Measurements from ENCODE around the gene LILRB4. TPM values are rescaled to one million over a fixed set of nuclear protein-coding genes. Genes with fewer than 3 reads are reported as not detected.
"Not testable (repeated sequence)": the region's sequence is repeated elsewhere in the genome, so short reads cannot be mapped to it uniquely, and the experiment has no call there.

Gene LILRB4
- total RNA-seq, 1 donor from 2014 or later = not detected

DNA sequence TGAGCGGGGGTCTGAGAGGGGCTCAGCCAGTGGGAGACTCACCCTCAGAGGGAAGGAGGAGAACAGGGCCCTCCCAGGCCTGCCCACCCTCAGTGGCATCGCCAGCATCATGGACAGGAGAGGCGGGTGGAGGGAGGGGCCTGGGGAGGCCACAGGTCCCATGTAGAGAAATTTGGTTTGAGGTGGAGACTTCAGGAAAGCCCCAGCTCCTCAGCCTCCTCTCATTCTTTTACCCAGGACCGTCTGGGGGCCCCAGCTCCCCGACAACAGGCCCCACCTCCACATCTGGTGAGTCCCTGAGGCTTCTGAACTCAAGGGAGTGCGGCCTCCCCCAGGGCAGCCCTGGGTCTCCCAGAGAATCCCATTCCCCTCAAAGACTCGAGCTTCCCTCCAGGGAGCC, 29.4 kb upstream of the LILRB4 start:
- DNase-seq (ENCODE audit: low spot score) = no peak
- Mint-ChIP-seq H3K27me3 (ENCODE audit: low read depth) (no peaks in the 10 kb centered on the region), H3K36me3 (ENCODE audit: low read depth) (no peaks in the 10 kb centered on the region), H3K27ac (ENCODE audit: unreplicated experiment) (no peak overlapping the region), H3K4me3 (ENCODE audit: unreplicated experiment) (no peak overlapping the region), H3K4me1 (ENCODE audit: low read depth) (no peaks in the 10 kb centered on the region), H3K9me3 (ENCODE audit: low read depth) (peaks cover 30% of the 10 kb centered on the region)
- no peak for TF ChIP-seq CTCF (IDR thresholded peaks at IDR 0.05)

DNA sequence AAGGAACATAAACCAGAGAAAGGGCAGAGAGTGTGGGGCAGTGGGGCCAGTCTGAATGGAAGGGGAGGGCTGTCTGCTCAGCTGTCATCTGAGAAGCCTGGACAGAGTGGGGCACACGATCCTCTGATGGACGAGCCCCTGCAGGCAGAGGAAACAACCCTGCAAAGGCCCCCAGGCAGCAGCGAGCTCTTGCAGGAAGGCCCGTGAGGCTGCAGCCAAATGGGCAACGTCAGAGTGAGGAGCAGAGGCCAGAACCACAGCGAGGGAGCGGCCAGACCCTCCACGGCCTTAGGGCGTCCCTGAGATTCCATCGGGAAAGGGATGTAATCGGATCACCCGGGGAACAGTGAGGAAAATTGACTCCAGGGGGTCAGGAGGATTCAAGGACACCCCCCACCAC, 26.7 kb upstream of the LILRB4 start:
- not testable (repeated sequence) for H3K27me3 Mint-ChIP-seq (ENCODE audit: low read depth); DNase-seq (ENCODE audit: low spot score); H3K4me1 Mint-ChIP-seq (ENCODE audit: low read depth); H3K4me3 Mint-ChIP-seq (ENCODE audit: unreplicated experiment); H3K36me3 Mint-ChIP-seq (ENCODE audit: low read depth); H3K27ac Mint-ChIP-seq (ENCODE audit: unreplicated experiment)
- peaks cover 39% of the 10 kb centered on the region for H3K9me3 Mint-ChIP-seq (ENCODE audit: low read depth)

DNA sequence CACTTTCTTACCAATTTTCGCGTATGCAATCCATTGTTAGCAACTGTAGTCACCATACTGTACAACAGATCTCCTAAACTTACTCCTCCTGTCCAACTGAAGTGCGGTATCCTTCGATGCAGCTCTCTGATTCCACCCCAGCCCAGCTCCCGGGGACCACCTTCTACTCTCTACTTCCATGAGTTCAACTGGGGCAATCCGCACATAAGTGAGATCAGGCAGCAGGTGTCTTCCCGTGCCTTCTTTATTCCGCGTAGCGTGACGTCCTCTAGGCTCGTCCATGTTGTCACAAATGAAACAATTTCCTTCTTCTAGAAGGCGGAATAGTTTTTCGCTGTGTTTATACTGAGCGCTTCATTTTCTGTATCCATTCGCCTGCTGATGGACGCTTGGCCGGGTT, 24.1 kb upstream of the LILRB4 start:
- no peak overlapping the region for H3K27ac Mint-ChIP-seq (ENCODE audit: unreplicated experiment)
- no peaks in the 10 kb centered on the region for H3K4me1 Mint-ChIP-seq (ENCODE audit: low read depth)
- peaks cover 35% of the 10 kb centered on the region for H3K9me3 Mint-ChIP-seq (ENCODE audit: low read depth)
- no peaks in the 10 kb centered on the region for H3K36me3 Mint-ChIP-seq (ENCODE audit: low read depth)
- no peak for DNase-seq (ENCODE audit: low spot score)
- no peak for TF ChIP-seq CTCF (IDR thresholded peaks at IDR 0.05)
- no peak overlapping the region for H3K4me3 Mint-ChIP-seq (ENCODE audit: unreplicated experiment)
- no peaks in the 10 kb centered on the region for H3K27me3 Mint-ChIP-seq (ENCODE audit: low read depth)

GRCh38 chr19:54642953-54643352, 19.8 kb upstream of the LILRB4 start:
- H3K27ac Mint-ChIP-seq (ENCODE audit: unreplicated experiment); H3K36me3 Mint-ChIP-seq (ENCODE audit: low read depth); H3K4me1 Mint-ChIP-seq (ENCODE audit: low read depth); H3K27me3 Mint-ChIP-seq (ENCODE audit: low read depth); DNase-seq (ENCODE audit: low spot score); H3K4me3 Mint-ChIP-seq (ENCODE audit: unreplicated experiment): not testable (repeated sequence)
- H3K9me3 Mint-ChIP-seq (ENCODE audit: low read depth) = peaks cover 30% of the 10 kb centered on the region

- not testable (repeated sequence) for H3K27ac Mint-ChIP-seq (ENCODE audit: unreplicated experiment); H3K4me3 Mint-ChIP-seq (ENCODE audit: unreplicated experiment); H3K4me1 Mint-ChIP-seq (ENCODE audit: low read depth); DNase-seq (ENCODE audit: low spot score); H3K27me3 Mint-ChIP-seq (ENCODE audit: low read depth); H3K36me3 Mint-ChIP-seq (ENCODE audit: low read depth)
- H3K9me3 Mint-ChIP-seq (ENCODE audit: low read depth) = peaks cover 27% of the 10 kb centered on the region
Observed at GRCh38 chr19:54643583-54643982, 19.2 kb upstream of the LILRB4 start.

DNA sequence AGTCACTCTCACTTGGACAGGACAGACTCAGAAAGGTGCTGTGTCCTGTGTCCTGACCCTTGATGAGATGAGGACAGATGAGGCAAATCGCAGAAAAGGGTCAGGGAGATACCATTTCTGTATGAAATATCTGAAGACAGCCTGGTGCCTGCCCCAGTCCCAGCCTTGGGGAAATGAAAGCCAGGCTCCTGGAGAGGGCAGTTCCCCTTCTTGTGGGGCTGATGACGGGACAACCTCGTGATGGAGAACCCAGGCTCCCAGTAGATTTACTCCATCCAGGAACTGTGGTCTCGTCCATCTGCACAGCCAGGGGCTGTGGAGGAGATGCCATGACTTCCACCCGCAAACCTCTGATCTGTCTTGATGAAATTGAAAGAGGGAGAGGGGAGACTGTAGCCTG, 18.7 kb upstream of the LILRB4 start:
- Mint-ChIP-seq H3K36me3 (ENCODE audit: low read depth) (no peaks in the 10 kb centered on the region), H3K4me1 (ENCODE audit: low read depth) (no peaks in the 10 kb centered on the region), H3K9me3 (ENCODE audit: low read depth) (peaks cover 23% of the 10 kb centered on the region), H3K27ac (ENCODE audit: unreplicated experiment) (no peak overlapping the region), H3K4me3 (ENCODE audit: unreplicated experiment) (no peak overlapping the region), H3K27me3 (ENCODE audit: low read depth) (no peaks in the 10 kb centered on the region)
- TF ChIP-seq CTCF (IDR thresholded peaks at IDR 0.05) = no peak
- DNase-seq (ENCODE audit: low spot score) = no peak

DNA sequence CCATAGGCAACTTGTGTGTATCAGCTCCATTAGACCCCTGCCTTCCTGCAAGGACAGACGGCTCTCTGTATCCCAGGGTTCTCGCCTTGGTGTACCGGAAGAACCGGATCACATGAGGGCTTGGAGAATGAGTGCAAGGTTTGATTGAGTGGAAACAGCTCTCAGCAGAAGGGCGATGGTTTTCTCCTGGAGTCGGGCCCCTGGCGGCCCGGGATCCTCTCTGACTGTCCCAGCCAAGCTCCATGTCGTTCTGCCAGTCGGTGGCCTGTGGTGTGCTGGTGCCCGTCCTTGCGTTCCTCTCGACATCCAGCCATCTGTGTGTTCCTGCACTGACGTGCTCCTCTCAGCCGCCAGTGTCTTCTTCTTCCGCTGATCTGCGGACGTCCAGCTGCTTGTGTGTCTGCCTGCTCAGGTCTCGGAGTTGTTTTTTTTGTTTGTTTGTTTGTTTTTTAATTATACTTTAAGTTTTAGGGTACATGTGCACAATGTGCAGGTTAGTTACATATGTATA, 16.4 kb upstream of the LILRB4 start:
- Mint-ChIP-seq H3K27ac (ENCODE audit: unreplicated experiment) (no peak overlapping the region), H3K9me3 (ENCODE audit: low read depth) (peaks cover 13% of the 10 kb centered on the region), H3K4me3 (ENCODE audit: unreplicated experiment) (no peak overlapping the region), H3K36me3 (ENCODE audit: low read depth) (no peaks in the 10 kb centered on the region), H3K27me3 (ENCODE audit: low read depth) (no peaks in the 10 kb centered on the region), H3K4me1 (ENCODE audit: low read depth) (no peaks in the 10 kb centered on the region)
- no peak for DNase-seq (ENCODE audit: low spot score)
- no peak for TF ChIP-seq CTCF (IDR thresholded peaks at IDR 0.05)

Data from chondrocyte (in vitro differentiated cells).